ENCODE measurements around the gene CATSPER4. TPM values are rescaled to one million over a fixed set of nuclear protein-coding genes. Genes with fewer than 3 reads are reported as not detected.

CATSPER4 gene
- total and polyA plus RNA-seq, 2 of the 13 experiments (the other 11 are each of a cell fraction or from before 2014, with no cell fraction given), result not detected

DNA sequence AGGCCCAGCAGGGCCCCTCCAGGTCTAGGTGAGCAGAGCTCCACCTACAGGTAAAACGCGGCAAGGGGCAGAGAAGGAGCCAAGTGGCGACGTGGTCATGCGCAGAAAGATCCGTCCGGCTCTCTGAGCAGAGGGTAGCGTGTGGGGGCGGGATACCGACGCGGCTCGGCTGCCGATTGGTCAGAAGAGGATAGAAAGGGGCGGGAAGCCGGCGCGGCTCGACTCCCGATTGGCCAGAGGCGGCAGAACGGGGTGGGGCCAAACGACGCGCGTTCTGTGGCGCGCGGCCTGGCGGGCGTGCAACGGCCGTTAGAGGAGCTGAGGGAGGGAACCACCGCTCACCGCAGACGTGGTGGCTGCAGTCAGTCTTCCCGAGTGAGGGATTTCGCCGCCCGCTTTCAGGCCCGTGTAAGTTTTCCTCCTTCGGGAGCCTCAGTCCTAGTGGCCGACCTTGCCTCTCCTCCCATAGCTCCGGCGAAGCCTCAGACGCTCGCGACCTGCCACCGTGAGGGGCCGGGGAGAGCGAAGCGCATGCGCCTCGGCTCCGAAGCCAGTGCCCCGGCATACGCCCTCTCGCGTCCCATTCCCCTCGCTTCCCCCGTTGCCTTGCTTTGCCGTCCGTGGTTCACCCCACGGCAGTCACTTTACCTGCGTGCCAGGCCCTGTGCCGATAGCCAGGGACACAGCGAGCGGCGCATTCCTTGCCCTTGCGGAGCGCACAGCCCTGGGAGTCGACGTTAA lies 43.7 kb downstream of the CATSPER4 start, which contains the start of gene CEP85 (continued):
- TF ChIP-seq ZNF678 (CRISPR knock-in tag; IDR thresholded peaks at IDR 0.05), result no peak; the same call in 1 of the 2 replicates
- peak in 1 of 2 experiments; percentile 34; a peak in 2 of 4 replicates for TF ChIP-seq KLF16 (CRISPR knock-in tag; IDR thresholded peaks at IDR 0.05)
- TF ChIP-seq, protein P1, sequence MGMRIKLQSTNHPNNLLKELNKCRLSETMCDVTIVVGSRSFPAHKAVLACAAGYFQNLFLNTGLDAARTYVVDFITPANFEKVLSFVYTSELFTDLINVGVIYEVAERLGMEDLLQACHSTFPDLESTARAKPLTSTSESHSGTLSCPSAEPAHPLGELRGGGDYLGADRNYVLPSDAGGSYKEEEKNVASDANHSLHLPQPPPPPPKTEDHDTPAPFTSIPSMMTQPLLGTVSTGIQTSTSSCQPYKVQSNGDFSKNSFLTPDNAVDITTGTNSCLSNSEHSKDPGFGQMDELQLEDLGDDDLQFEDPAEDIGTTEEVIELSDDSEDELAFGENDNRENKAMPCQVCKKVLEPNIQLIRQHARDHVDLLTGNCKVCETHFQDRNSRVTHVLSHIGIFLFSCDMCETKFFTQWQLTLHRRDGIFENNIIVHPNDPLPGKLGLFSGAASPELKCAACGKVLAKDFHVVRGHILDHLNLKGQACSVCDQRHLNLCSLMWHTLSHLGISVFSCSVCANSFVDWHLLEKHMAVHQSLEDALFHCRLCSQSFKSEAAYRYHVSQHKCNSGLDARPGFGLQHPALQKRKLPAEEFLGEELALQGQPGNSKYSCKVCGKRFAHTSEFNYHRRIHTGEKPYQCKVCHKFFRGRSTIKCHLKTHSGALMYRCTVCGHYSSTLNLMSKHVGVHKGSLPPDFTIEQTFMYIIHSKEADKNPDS (CRISPR knock-in tag; IDR thresholded peaks at IDR 0.05), result no peak
- TF ChIP-seq KLF15 (CRISPR knock-in tag; IDR thresholded peaks at IDR 0.05; ENCODE audit: borderline replicate concordance), result no peak
- no peak for TF ChIP-seq ZNF432 (CRISPR knock-in tag; IDR thresholded peaks at IDR 0.05; ENCODE audit: borderline replicate concordance)
- peak; percentile 18; the same call in 1 of the 2 replicates for TF ChIP-seq SMC3 (IDR thresholded peaks at IDR 0.05; ENCODE audit: low read length)
- peak; percentile 48; the same call in 1 of the 2 replicates for TF ChIP-seq DR1 (CRISPR knock-in tag; IDR thresholded peaks at IDR 0.05)
- TF ChIP-seq ZFP82 (CRISPR knock-in tag; IDR thresholded peaks at IDR 0.05; ENCODE audit: borderline replicate concordance), result peak; percentile 93; the same call in 1 of the 2 replicates
- TF ChIP-seq ZNF510 (CRISPR knock-in tag; IDR thresholded peaks at IDR 0.05; ENCODE audit: low read depth), result peak; percentile 90; the same call in 1 of the 2 replicates
- peak; percentile 29; the same call in 1 of the 2 replicates for TF ChIP-seq POGZ (CRISPR knock-in tag; IDR thresholded peaks at IDR 0.05)
- TF ChIP-seq SP4 (CRISPR knock-in tag; IDR thresholded peaks at IDR 0.05), result peak; percentile 86
- TF ChIP-seq, protein P2, sequence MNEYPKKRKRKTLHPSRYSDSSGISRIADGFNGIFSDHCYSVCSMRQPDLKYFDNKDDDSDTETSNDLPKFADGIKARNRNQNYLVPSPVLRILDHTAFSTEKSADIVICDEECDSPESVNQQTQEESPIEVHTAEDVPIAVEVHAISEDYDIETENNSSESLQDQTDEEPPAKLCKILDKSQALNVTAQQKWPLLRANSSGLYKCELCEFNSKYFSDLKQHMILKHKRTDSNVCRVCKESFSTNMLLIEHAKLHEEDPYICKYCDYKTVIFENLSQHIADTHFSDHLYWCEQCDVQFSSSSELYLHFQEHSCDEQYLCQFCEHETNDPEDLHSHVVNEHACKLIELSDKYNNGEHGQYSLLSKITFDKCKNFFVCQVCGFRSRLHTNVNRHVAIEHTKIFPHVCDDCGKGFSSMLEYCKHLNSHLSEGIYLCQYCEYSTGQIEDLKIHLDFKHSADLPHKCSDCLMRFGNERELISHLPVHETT (CRISPR knock-in tag; conservative IDR thresholded peaks at IDR 0.05), result no peak
- TF ChIP-seq ZNF547 (CRISPR knock-in tag; IDR thresholded peaks at IDR 0.05), result peak; percentile 65; the same call in 1 of the 2 replicates
- no peak; the same call in 1 of the 2 replicates for TF ChIP-seq SALL2 (CRISPR knock-in tag; IDR thresholded peaks at IDR 0.05)
- TF ChIP-seq, protein P3, sequence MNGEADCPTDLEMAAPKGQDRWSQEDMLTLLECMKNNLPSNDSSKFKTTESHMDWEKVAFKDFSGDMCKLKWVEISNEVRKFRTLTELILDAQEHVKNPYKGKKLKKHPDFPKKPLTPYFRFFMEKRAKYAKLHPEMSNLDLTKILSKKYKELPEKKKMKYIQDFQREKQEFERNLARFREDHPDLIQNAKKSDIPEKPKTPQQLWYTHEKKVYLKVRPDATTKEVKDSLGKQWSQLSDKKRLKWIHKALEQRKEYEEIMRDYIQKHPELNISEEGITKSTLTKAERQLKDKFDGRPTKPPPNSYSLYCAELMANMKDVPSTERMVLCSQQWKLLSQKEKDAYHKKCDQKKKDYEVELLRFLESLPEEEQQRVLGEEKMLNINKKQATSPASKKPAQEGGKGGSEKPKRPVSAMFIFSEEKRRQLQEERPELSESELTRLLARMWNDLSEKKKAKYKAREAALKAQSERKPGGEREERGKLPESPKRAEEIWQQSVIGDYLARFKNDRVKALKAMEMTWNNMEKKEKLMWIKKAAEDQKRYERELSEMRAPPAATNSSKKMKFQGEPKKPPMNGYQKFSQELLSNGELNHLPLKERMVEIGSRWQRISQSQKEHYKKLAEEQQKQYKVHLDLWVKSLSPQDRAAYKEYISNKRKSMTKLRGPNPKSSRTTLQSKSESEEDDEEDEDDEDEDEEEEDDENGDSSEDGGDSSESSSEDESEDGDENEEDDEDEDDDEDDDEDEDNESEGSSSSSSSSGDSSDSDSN (CRISPR knock-in tag; IDR thresholded peaks at IDR 0.05), result peak; percentile 78
- peak; percentile 23 for TF ChIP-seq PHF5A (CRISPR knock-in tag; IDR thresholded peaks at IDR 0.05; ENCODE audit: low read depth, unreplicated experiment)
- TF ChIP-seq PTBP1 (IDR thresholded peaks at IDR 0.05; ENCODE audit: low read depth, low read length, poor library complexity, severe bottlenecking), result no peak
- TF ChIP-seq, protein P4, sequence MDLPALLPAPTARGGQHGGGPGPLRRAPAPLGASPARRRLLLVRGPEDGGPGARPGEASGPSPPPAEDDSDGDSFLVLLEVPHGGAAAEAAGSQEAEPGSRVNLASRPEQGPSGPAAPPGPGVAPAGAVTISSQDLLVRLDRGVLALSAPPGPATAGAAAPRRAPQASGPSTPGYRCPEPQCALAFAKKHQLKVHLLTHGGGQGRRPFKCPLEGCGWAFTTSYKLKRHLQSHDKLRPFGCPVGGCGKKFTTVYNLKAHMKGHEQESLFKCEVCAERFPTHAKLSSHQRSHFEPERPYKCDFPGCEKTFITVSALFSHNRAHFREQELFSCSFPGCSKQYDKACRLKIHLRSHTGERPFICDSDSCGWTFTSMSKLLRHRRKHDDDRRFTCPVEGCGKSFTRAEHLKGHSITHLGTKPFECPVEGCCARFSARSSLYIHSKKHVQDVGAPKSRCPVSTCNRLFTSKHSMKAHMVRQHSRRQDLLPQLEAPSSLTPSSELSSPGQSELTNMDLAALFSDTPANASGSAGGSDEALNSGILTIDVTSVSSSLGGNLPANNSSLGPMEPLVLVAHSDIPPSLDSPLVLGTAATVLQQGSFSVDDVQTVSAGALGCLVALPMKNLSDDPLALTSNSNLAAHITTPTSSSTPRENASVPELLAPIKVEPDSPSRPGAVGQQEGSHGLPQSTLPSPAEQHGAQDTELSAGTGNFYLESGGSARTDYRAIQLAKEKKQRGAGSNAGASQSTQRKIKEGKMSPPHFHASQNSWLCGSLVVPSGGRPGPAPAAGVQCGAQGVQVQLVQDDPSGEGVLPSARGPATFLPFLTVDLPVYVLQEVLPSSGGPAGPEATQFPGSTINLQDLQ (CRISPR knock-in tag; IDR thresholded peaks at IDR 0.05), result no peak; the same call in 1 of the 2 replicates
- peak; percentile 87; the same call in 1 of the 2 replicates for TF ChIP-seq YEATS4 (CRISPR knock-in tag; IDR thresholded peaks at IDR 0.05; ENCODE audit: borderline replicate concordance)
